GM12878 (cell line): ENCODE results near the gene RTL9. TPM values are rescaled to one million over a fixed set of nuclear protein-coding genes. Genes with fewer than 3 reads are reported as not detected.

ENCODE experiments used
- ATAC-seq: fragments of 200-7000 bp; cut with Tn5 transposase; 3 replicates; pipeline ENCODE4 v1.9.1; 2020; ENCODE audit warnings: mild to moderate bottlenecking, moderate library complexity
- BruUV-seq: library from RNA; stranded (reverse); fragments of 400-500 nt; replicated peaks from 2 replicates; lab custom pipeline; 2021; lab: Mats Ljungman, UMichigan
- CTCF ChIA-PET: fragments of 300-600 bp; sonication (Branson Sonifier 250); formaldehyde crosslinking; extraction: SDS; loops from one replicate; lab custom pipeline; 2021; ENCODE audit warnings: inconsistent platforms; lab: Yijun Ruan, JAX
- POLR2A ChIA-PET: fragments of 350-600 bp; formaldehyde crosslinking; extraction: SDS; loops from one replicate; lab custom pipeline; 2021; ENCODE audit warnings: inconsistent platforms; lab: Charles Lee
- RAD21 ChIA-PET: fragments of 300-600 bp; sonication (Branson Sonifier 250); formaldehyde crosslinking; loops from one replicate; lab custom pipeline; 2023; ENCODE audit warnings: antibody characterized with exemption; ENCODE audit not compliant: unreplicated experiment; lab: Charles Lee
- SMC1A ChIA-PET: fragments of 300-600 bp; sonication (Branson Sonifier 250); formaldehyde crosslinking; loops from one replicate; lab custom pipeline; 2023; ENCODE audit not compliant: unreplicated experiment, uncharacterized antibody; lab: Charles Lee
- DNase-seq: peaks from one replicate; pipeline ENCODE4 v3.0.0-alpha.2; 2011; ENCODE audit warnings: low read depth, low spot score
- FAIRE-seq: peaks from 3 replicates; lab custom pipeline; 2011; peaks lifted over from hg19 to GRCh38; lab: Jason Lieb, UNC
- H2AFZ ChIP-seq: 2 replicates; pipeline ENCODE4 v1.6.0; 2011; ENCODE audit warnings: low read depth, low read length, control low read depth; ENCODE audit not compliant: control insufficient read depth
- H3K27ac ChIP-seq: 2 replicates; pipeline ENCODE4 v1.5.1; 2011; ENCODE audit warnings: control low read depth; ENCODE audit not compliant: control insufficient read depth, insufficient read depth
- H3K27me3 ChIP-seq, 2 experiments: replicated peaks in 1 of 2; 2 replicates each; pipeline versions ENCODE4 v1.6.0 to v1.6.1; 2011; ENCODE audit warnings: low read length in 1 of 2; ENCODE audit not compliant: control insufficient read depth in 2 of 2, insufficient read depth in 2 of 2
- H3K36me3 ChIP-seq, 2 experiments: 2 replicates each; pipeline ENCODE4 v1.5.1; 2011; ENCODE audit warnings: low read length in 1 of 2; ENCODE audit not compliant: control insufficient read depth in 2 of 2, insufficient read depth in 2 of 2
- H3K4me1 ChIP-seq: 2 replicates; pipeline ENCODE4 v1.6.1; 2011; ENCODE audit warnings: mild to moderate bottlenecking, low read length, moderate library complexity, mixed read lengths; ENCODE audit not compliant: control insufficient read depth, insufficient read depth
- H3K4me2 ChIP-seq: 2 replicates; pipeline ENCODE4 v1.6.0; 2011; ENCODE audit warnings: control low read depth; ENCODE audit not compliant: control insufficient read depth, insufficient read depth
- H3K4me3 ChIP-seq: fragments of 200-600 bp; sonication (generic); 2 replicates; pipeline ENCODE4 v1.5.1; 2016
- H3K79me2 ChIP-seq: 2 replicates; pipeline ENCODE4 v1.6.0; 2011; ENCODE audit warnings: low read length; ENCODE audit not compliant: control insufficient read depth, insufficient read depth
- H3K9ac ChIP-seq: 2 replicates; pipeline ENCODE4 v1.8.0; 2011; ENCODE audit warnings: low read length, control low read depth, mixed read lengths; ENCODE audit not compliant: control insufficient read depth, insufficient read depth
- H3K9me3 ChIP-seq: replicated peaks from 3 replicates; pipeline ENCODE4 v1.5.1; 2011; ENCODE audit warnings: mild to moderate bottlenecking, low read length; ENCODE audit not compliant: control insufficient read depth, insufficient read depth
- H4K20me1 ChIP-seq: 2 replicates; pipeline ENCODE4 v1.6.0; 2011; ENCODE audit not compliant: control insufficient read depth, insufficient read depth
- BCL11A ChIP-seq: IDR thresholded peaks from 2 replicates; pipeline ENCODE4 v1.6.1; 2011; ENCODE audit warnings: low read depth, low read length
- BHLHE40 ChIP-seq, 2 experiments: fragments of 450-650 bp in 1 of 2; IDR thresholded peaks; 2 replicates each; pipeline ENCODE4 v1.6.1; 2011 to 2017; ENCODE audit warnings: low read depth in 2 of 2, borderline replicate concordance in 1 of 2, improper control_type of control experiment in 1 of 2, low read length in 1 of 2, mild to moderate bottlenecking in 1 of 2
- EGR1 ChIP-seq, 2 experiments: IDR thresholded peaks; 1 replicate in 1 of 2; 2 replicates in 1 of 2; pipeline ENCODE4 v1.6.1; 2011 to 2012; ENCODE audit warnings: low read depth in 2 of 2, low read length in 2 of 2, borderline replicate concordance in 1 of 2, mild to moderate bottlenecking in 1 of 2, moderate library complexity in 1 of 2
- FOS ChIP-seq: IDR thresholded peaks from 3 replicates; pipeline ENCODE4 v1.6.1; 2011; ENCODE audit warnings: borderline replicate concordance; ENCODE audit not compliant: insufficient read length; ENCODE audit errors: extremely low read depth
- HCFC1 ChIP-seq: fragments of 150-350 bp; IDR thresholded peaks from 2 replicates; pipeline ENCODE4 v1.6.1; 2014; ENCODE audit warnings: low read length
- IRF4 ChIP-seq: IDR thresholded peaks from 2 replicates; pipeline ENCODE4 v1.6.1; 2011; ENCODE audit warnings: low read depth, low read length
- MYB ChIP-seq: fragments of 150-350 bp; IDR thresholded peaks from 2 replicates; pipeline ENCODE4 v1.6.1; 2014; ENCODE audit warnings: mild to moderate bottlenecking, low read depth, low read length, borderline replicate concordance
- NFIC ChIP-seq: IDR thresholded peaks from 2 replicates; pipeline ENCODE4 v1.6.1; 2012; ENCODE audit warnings: low read depth, mild to moderate bottlenecking, inconsistent platforms, low read length, moderate library complexity
- SP1 ChIP-seq: IDR thresholded peaks from one replicate; pipeline ENCODE4 v1.6.1; 2011; ENCODE audit warnings: low read depth, low read length
- SPI1 ChIP-seq: IDR thresholded peaks from 2 replicates; pipeline ENCODE4 v1.6.1; 2011; ENCODE audit warnings: low read depth, mild to moderate bottlenecking, low read length, moderate library complexity, borderline replicate concordance; ENCODE audit not compliant: insufficient read depth
- STAT1 ChIP-seq: fragments of 450-650 bp; conservative IDR thresholded peaks from 2 replicates; pipeline ENCODE4 v1.6.1; 2014; ENCODE audit warnings: antibody characterized with exemption, mild to moderate bottlenecking
- STAT3 ChIP-seq: IDR thresholded peaks from 2 replicates; pipeline ENCODE4 v1.6.1; 2011; ENCODE audit warnings: low read depth, low read length, improper control_type of control experiment
- SUZ12 ChIP-seq: fragments of 200-600 bp; sonication (generic); IDR thresholded peaks from one replicate; pipeline ENCODE4 v1.6.1; 2018; ENCODE audit warnings: antibody characterized with exemption, mild to moderate bottlenecking; ENCODE audit not compliant: unreplicated experiment
- WGBS: methylation state at CpG from one replicate; pipeline ENCODE4 v1.1.6; 2016; ENCODE audit warnings: low lambda C conversion rate; ENCODE audit not compliant: insufficient replicate concordance, insufficient coverage; ENCODE audit errors: missing lambda C conversion rate; 5-methylcytosine and 5-hydroxymethylcytosine counted together
- in situ Hi-C: fragments of 300-500 bp; cut with MboI; formaldehyde crosslinking; loops from 9 replicates; pipeline ENCODE4 v1.14.3; 2018; ENCODE audit warnings: mixed read lengths
- intact Hi-C: fragments of 100-400 bp; cut with micrococcal nuclease; formaldehyde crosslinking; loops from one replicate; pipeline ENCODE4 v1.14.2; 2022; ENCODE audit not compliant: unreplicated experiment
- polyA plus RNA-seq, 11 experiments: library from polyadenylated mRNA; depleted of rRNA in 4 of 11; unstranded in 6 of 11; stranded (reverse) in 5 of 11; fragments of >200 nt; fragmentation: Nextera tagmentation in 4 of 11; fragmentation: Illumina TruSeq in 1 of 11; extraction: Ambion mirVana in 4 of 11; extraction: Trizol in 1 of 11; gene quantifications; 1 replicate in 1 of 11; 2 replicates in 10 of 11; pipeline versions ENCODE4 v1.2.1 to v1.2.3, GENCODE V29; 2011 to 2016; ENCODE audit warnings: inconsistent platforms in 2 of 11, missing spikeins in 2 of 11, low read depth in 1 of 11
- total RNA-seq, 4 experiments: library from RNA; depleted of rRNA in 3 of 4; stranded (reverse); fragments of >200 nt in 3 of 4; fragmentation: Illumina TruSeq in 1 of 4; extraction: Trizol in 1 of 4; gene quantifications; 2 replicates each; pipeline versions ENCODE4 v1.2.1 to v1.2.3, GENCODE V29; 2013 to 2021
- TF ChIP-seq, protein P1 (sequence below): fragments of 450-650 bp; IDR thresholded peaks from 2 replicates; pipeline ENCODE4 v1.6.1; 2018; ENCODE audit warnings: borderline replicate concordance, mild to moderate bottlenecking; ENCODE audit not compliant: partially characterized antibody
- TF ChIP-seq, protein P2 (sequence below): fragments of 450-650 bp; formaldehyde crosslinking; IDR thresholded peaks from 2 replicates; pipeline ENCODE4 v1.4.0; 2020; ENCODE audit warnings: mild to moderate bottlenecking, moderate library complexity

Gene RTL9
- total and polyA plus RNA-seq, 10 of the 15 experiments (the other 5 are each of a cell fraction or from before 2014, with no cell fraction given) = 0.05 to 1.2 (median 0.17) TPM

GRCh38 chrX:110346681-110347080 lies 12.0 kb upstream of the RTL9 start:
- DNase-seq = no peak
- no peaks in the 10 kb centered on the region for H3K4me1 ChIP-seq
- ATAC-seq = no peak
- H3K9me3 ChIP-seq = no peaks in the 10 kb centered on the region; the same call in 2 of the 3 replicates
- no peak overlapping the region for H3K4me3 ChIP-seq
- no peaks in the 10 kb centered on the region for H4K20me1 ChIP-seq
- no peaks in the 10 kb centered on the region for H3K27me3 ChIP-seq
- ChIA-PET POLR2A (no interaction called here), RAD21 (no interaction called here), SMC1A (no interaction called here), CTCF (no interaction called here)
- in situ Hi-C loops = no loop called here
- WGBS = 53% methylated on average over 17 of the region's 17 CpGs
- TF ChIP-seq FOS = no peak
- TF ChIP-seq SP1 = no peak
- TF ChIP-seq, protein P1, sequence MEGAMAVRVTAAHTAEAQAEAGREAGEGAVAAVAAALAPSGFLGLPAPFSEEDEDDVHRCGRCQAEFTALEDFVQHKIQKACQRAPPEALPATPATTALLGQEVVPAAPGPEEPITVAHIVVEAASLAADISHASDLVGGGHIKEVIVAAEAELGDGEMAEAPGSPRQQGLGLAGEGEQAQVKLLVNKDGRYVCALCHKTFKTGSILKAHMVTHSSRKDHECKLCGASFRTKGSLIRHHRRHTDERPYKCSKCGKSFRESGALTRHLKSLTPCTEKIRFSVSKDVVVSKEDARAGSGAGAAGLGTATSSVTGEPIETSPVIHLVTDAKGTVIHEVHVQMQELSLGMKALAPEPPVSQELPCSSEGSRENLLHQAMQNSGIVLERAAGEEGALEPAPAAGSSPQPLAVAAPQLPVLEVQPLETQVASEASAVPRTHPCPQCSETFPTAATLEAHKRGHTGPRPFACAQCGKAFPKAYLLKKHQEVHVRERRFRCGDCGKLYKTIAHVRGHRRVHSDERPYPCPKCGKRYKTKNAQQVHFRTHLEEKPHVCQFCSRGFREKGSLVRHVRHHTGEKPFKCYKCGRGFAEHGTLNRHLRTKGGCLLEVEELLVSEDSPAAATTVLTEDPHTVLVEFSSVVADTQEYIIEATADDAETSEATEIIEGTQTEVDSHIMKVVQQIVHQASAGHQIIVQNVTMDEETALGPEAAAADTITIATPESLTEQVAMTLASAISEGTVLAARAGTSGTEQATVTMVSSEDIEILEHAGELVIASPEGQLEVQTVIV = no peak
- TF ChIP-seq SUZ12 = no peak
- no peak for TF ChIP-seq EGR1 (IDR thresholded peaks at IDR 0.05; ENCODE audit: borderline replicate concordance in 1 of 2, low read depth in 2 of 2, low read length in 2 of 2)
- TF ChIP-seq NFIC = no peak
- TF ChIP-seq HCFC1 = no peak
- no peak for TF ChIP-seq STAT1
- TF ChIP-seq SPI1 = no peak
- no peak for TF ChIP-seq BHLHE40 (IDR thresholded peaks at IDR 0.05; ENCODE audit: borderline replicate concordance in 1 of 2, low read depth in 2 of 2, low read length in 1 of 2)
- no peak for TF ChIP-seq MYB
- TF ChIP-seq, protein P2, sequence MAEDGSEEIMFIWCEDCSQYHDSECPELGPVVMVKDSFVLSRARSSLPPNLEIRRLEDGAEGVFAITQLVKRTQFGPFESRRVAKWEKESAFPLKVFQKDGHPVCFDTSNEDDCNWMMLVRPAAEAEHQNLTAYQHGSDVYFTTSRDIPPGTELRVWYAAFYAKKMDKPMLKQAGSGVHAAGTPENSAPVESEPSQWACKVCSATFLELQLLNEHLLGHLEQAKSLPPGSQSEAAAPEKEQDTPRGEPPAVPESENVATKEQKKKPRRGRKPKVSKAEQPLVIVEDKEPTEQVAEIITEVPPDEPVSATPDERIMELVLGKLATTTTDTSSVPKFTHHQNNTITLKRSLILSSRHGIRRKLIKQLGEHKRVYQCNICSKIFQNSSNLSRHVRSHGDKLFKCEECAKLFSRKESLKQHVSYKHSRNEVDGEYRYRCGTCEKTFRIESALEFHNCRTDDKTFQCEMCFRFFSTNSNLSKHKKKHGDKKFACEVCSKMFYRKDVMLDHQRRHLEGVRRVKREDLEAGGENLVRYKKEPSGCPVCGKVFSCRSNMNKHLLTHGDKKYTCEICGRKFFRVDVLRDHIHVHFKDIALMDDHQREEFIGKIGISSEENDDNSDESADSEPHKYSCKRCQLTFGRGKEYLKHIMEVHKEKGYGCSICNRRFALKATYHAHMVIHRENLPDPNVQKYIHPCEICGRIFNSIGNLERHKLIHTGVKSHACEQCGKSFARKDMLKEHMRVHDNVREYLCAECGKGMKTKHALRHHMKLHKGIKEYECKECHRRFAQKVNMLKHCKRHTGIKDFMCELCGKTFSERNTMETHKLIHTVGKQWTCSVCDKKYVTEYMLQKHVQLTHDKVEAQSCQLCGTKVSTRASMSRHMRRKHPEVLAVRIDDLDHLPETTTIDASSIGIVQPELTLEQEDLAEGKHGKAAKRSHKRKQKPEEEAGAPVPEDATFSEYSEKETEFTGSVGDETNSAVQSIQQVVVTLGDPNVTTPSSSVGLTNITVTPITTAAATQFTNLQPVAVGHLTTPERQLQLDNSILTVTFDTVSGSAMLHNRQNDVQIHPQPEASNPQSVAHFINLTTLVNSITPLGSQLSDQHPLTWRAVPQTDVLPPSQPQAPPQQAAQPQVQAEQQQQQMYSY = no peak
- TF ChIP-seq IRF4 = no peak
- no peak for TF ChIP-seq BCL11A
- no peak for TF ChIP-seq STAT3
- H2AFZ ChIP-seq = no peak overlapping the region
- H3K4me2 ChIP-seq = no peak overlapping the region
- intact Hi-C loops = no loop called here
- no TSS peak for BruUV-seq
- H3K9ac ChIP-seq = no peak overlapping the region
- H3K79me2 ChIP-seq = no peaks in the 10 kb centered on the region
- FAIRE-seq = no peak
- H3K27ac ChIP-seq = no peak overlapping the region
- no peaks in the 10 kb centered on the region for H3K36me3 ChIP-seq
